GM21528 (cell line): ENCODE results near the gene ZNF12.
"Not testable (repeated sequence)": the region's sequence is repeated elsewhere in the genome, so short reads cannot be mapped to it uniquely, and the experiment has no call there.

Source experiments
- ATAC-seq: cut with Tn5 transposase; IDR thresholded peaks from one replicate; pipeline ENCODE4 v1.9.1; 2021; ENCODE audit warnings: mild to moderate bottlenecking, moderate library complexity; ENCODE audit not compliant: unreplicated experiment, low FRiP score

The ZNF12 gene

GRCh38 chr7:6700793-6701192, 6.0 kb downstream of the ZNF12 start:
- no peak for ATAC-seq

- ATAC-seq = no peak
Measured at GRCh38 chr7:6691609-6692106, 15.1 kb downstream of the ZNF12 start.

GRCh38 chr7:6691103-6691502, 15.6 kb downstream of the ZNF12 start:
- no peak for ATAC-seq

GRCh38 chr7:6680146-6680545, 26.6 kb downstream of the ZNF12 start:
- no peak for ATAC-seq

GRCh38 chr7:6675807-6676405, 30.8 kb downstream of the ZNF12 start:
- no peak for ATAC-seq

- not testable (repeated sequence) for ATAC-seq
Measured at GRCh38 chr7:6670851-6671250, 35.9 kb downstream of the ZNF12 start.

- ATAC-seq = no peak
Measured at GRCh38 chr7:6658618-6659345, 48.0 kb downstream of the ZNF12 start.

DNA sequence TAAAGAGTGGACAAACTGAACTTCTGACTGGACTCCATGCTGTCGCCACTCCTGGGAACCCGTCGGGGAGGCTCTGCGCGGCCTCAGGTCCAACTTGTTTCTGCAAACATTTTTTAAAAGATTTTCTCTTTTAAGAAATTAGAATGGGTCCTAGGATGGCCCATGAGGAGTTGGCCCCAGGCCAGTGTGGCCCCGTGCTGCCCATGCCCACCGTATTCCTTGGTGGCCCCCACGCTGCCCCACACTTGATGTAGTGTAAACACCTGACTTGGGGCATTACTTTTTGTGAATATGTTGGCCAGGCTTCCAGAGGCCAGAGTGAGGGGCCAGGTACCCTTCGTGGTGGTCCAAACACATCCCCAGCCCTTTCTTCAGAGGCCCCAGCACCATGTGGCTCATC, 50.3 kb downstream of the ZNF12 start:
- ATAC-seq = no peak

GRCh38 chr7:6655636-6656385, 50.9 kb downstream of the ZNF12 start:
- no peak for ATAC-seq

- no peak for ATAC-seq
Measured at GRCh38 chr7:6654842-6655610, 51.7 kb downstream of the ZNF12 start.

DNA sequence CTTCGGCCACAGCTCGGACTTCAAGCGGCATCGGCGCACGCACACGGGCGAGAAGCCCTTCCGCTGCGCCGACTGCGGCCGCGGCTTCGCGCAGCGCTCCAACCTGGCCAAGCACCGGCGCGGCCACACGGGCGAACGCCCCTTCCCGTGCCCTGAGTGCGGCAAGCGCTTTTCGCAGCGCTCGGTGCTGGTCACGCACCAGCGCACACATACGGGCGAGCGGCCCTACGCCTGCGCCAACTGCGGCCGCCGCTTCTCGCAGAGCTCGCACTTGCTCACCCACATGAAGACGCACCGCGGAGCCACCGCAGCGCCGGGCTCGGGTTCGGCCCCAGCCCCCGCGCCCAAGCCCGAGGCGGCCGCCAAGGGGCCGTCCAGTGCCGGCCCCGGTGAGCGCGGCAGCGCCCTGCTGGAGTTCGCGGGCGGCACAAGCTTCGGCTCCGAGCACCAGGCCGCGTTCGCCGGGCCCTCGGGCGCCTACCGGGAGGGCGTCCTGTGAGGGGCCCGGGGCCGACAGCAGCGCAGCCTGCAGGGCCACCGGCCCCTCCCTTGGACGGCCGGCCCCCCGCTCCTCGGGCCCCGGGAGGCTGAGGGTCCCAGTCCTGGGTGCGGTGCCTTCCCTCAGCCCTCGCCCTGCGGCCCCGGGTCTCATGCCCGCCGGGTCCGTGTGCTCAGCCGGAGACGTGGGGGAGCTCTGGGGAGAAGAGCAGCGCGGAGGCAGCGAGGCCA, 52.5 kb downstream of the ZNF12 start:
- no peak for ATAC-seq

- ATAC-seq = no peak
Measured at GRCh38 chr7:6653071-6654003, 53.4 kb downstream of the ZNF12 start.

DNA sequence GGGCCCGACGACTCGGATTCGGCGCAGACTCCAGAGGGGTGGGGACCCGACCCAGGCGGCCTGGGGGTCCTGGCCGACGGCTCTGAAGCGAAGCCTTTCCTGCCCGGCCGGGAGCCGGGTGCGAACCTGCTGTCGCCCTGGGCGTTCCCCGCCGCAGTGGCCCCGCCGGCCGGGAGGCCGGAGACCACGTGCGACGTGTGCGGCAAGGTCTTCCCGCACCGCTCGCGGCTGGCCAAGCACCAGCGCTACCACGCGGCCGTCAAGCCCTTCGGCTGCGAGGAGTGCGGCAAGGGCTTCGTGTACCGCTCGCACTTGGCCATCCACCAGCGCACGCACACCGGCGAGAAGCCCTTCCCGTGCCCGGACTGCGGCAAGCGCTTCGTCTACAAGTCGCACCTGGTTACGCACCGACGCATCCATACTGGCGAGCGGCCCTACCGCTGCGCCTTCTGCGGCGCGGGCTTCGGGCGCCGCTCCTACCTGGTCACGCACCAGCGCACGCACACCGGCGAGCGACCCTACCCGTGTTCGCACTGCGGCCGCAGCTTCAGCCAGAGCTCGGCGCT, 54.2 kb downstream of the ZNF12 start:
- ATAC-seq = no peak

DNA sequence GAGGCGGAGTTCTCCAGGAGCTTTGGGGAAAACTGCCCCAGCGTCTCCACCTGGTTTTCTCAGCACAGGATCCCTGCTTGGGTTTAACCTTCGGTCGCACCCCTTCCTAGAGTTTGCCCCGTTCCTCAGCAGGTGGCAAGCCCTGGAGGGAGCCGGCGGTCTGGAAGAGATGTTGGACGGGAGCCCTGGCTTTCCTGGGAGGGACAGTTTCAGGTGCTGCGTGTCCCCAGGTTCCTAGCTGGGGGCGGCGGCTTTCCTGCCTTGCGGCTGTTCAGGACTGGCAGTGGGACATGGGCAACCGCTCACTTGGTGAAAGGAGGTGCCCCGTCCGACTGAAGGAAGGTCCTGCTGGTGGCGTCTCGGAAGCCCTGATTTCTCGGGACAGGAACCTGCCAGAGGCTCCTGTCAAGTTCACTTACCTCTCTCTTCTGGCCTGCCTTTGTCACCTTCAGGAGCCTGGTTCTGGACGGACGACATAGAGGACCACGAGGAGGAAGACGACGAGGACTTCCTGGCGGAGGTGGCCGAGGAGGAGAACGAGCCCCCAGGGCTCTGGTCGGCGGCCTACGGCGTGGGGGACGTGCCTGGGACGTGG, 54.8 kb downstream of the ZNF12 start:
- no peak for ATAC-seq

GRCh38 chr7:6650521-6651011, 56.2 kb downstream of the ZNF12 start:
- no peak for ATAC-seq

- ATAC-seq = no peak
Measured at GRCh38 chr7:6650086-6650485, 56.7 kb downstream of the ZNF12 start.

DNA sequence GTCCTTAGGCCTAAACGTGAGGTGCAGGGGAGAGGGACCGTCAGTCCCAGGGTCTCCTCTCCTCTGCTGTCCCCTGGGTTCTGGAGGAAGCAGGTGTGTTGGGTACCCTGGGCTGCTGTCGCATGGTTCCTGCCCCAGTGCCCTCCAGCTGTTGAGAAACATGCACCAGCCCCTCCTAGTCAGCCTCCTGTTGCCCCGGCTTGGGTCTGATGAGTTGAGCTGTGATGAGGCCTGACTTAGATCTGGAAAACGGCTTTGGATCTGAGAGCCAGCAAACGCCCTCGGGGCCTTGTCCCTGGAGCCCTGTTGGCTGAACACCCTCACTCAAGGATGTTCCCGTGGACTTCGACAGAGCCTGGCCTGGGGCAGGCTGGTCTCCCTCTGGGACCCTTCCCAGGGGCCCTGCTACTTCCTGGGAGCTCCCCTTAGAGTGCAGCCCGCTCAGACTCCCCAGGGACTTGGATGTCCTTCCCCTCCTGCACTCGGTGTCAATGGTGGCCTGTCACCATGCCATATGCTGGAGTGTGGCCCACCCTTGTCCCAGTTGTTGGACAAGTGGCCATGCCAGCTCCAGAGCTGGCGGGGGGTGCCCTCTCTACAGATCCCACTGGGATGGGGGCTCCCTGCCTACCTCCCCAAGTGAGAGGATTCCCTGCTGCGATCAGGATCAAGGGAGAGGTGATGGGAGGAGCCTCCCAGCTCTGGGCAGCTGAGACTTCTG, 57.3 kb downstream of the ZNF12 start:
- no peak for ATAC-seq

GRCh38 chr7:6648815-6649104, 58.0 kb downstream of the ZNF12 start:
- ATAC-seq = no peak
